Osteoblast (primary cell): Measurements from ENCODE around the gene DPP10. TPM values are rescaled to one million over a fixed set of nuclear protein-coding genes. Genes with fewer than 3 reads are reported as not detected.

ENCODE experiments used
- DNase-seq: peaks from one replicate; pipeline ENCODE4 v3.0.0; 2011; ENCODE audit warnings: low spot score, mixed read lengths; ENCODE audit not compliant: insufficient read length; ENCODE audit errors: missing footprints
- H2AFZ ChIP-seq: 2 replicates; pipeline ENCODE4 v1.6.0; 2011; ENCODE audit warnings: mild to moderate bottlenecking, low read length
- H3K27ac ChIP-seq: 2 replicates; pipeline ENCODE4 v1.5.1; 2011; ENCODE audit warnings: mild to moderate bottlenecking, low read depth, low read length, moderate library complexity
- H3K27me3 ChIP-seq: 2 replicates; pipeline ENCODE4 v1.6.0; 2012; ENCODE audit warnings: mild to moderate bottlenecking, control low read depth, inconsistent platforms, low read length, moderate library complexity; ENCODE audit not compliant: insufficient read depth
- H3K36me3 ChIP-seq: 2 replicates; pipeline ENCODE4 v1.5.1; 2011; ENCODE audit warnings: mild to moderate bottlenecking, low read length, control low read depth, moderate library complexity; ENCODE audit not compliant: insufficient read depth
- H3K4me1 ChIP-seq: 2 replicates; pipeline ENCODE4 v1.5.1; 2011; ENCODE audit warnings: mild to moderate bottlenecking, low read length, control low read depth, moderate library complexity; ENCODE audit not compliant: insufficient read depth
- H3K4me2 ChIP-seq: 2 replicates; pipeline ENCODE4 v1.6.0; 2011; ENCODE audit warnings: mild to moderate bottlenecking, low read length; ENCODE audit not compliant: insufficient read depth
- H3K4me3 ChIP-seq: fragments of 200-600 bp; sonication (generic); 3 replicates; pipeline ENCODE4 v1.5.1; 2012; ENCODE audit warnings: mild to moderate bottlenecking, low read length, inconsistent platforms; ENCODE audit not compliant: insufficient read depth
- H3K79me2 ChIP-seq: 2 replicates; pipeline ENCODE4 v1.6.0; 2012; ENCODE audit warnings: mild to moderate bottlenecking, low read length, control low read depth, inconsistent platforms; ENCODE audit not compliant: insufficient read depth
- H3K9me3 ChIP-seq: 2 replicates; pipeline ENCODE4 v1.5.1; 2011; ENCODE audit warnings: low read depth, low read length, control low read depth
- H4K20me1 ChIP-seq: 2 replicates; pipeline ENCODE4 v1.6.0; 2012; ENCODE audit warnings: mild to moderate bottlenecking, low read length, control low read depth; ENCODE audit not compliant: insufficient read depth
- total RNA-seq: library from RNA; depleted of rRNA; stranded (reverse); fragments of >200 nt; gene quantifications from 2 replicates; pipeline ENCODE4 v1.2.3, GENCODE V29; 2012
- TF ChIP-seq, protein P1 (sequence below): IDR thresholded peaks from 2 replicates; pipeline ENCODE4 v1.5.1; 2011; ENCODE audit warnings: mild to moderate bottlenecking, low read depth, low read length, moderate library complexity; ENCODE audit errors: extremely low read depth

The DPP10 gene
- total RNA-seq, 1 donor: not detected

DNA sequence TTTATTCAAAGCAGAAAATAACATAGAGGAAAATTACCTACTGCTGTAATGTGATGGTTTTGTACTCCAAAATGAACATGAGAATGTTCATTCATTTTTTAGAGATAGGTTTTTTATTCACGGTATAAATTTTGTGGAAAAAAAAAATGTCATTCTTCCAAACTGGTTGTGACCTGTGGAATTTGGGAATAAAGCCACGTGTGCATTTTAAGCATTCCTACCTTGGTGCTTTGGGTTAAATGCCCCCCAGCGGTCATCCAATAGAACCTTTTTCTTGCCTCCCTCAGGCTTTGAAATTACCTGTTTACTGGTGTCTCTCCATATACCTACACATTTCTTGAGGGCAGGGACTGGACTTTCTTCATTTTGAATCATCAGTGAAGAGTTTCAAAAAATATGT lies 740.7 kb downstream of the DPP10 start:
- no peaks in the 10 kb centered on the region for H3K9me3 ChIP-seq
- DNase-seq: no peak
- TF ChIP-seq, protein P1, sequence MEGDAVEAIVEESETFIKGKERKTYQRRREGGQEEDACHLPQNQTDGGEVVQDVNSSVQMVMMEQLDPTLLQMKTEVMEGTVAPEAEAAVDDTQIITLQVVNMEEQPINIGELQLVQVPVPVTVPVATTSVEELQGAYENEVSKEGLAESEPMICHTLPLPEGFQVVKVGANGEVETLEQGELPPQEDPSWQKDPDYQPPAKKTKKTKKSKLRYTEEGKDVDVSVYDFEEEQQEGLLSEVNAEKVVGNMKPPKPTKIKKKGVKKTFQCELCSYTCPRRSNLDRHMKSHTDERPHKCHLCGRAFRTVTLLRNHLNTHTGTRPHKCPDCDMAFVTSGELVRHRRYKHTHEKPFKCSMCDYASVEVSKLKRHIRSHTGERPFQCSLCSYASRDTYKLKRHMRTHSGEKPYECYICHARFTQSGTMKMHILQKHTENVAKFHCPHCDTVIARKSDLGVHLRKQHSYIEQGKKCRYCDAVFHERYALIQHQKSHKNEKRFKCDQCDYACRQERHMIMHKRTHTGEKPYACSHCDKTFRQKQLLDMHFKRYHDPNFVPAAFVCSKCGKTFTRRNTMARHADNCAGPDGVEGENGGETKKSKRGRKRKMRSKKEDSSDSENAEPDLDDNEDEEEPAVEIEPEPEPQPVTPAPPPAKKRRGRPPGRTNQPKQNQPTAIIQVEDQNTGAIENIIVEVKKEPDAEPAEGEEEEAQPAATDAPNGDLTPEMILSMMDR: no peak
- H3K4me1 ChIP-seq: no peaks in the 10 kb centered on the region
- H3K4me2 ChIP-seq: no peak overlapping the region
- no peaks in the 10 kb centered on the region for H3K79me2 ChIP-seq
- H3K4me3 ChIP-seq: no peak overlapping the region
- H3K27me3 ChIP-seq: no peaks in the 10 kb centered on the region
- no peak overlapping the region for H3K27ac ChIP-seq
- H4K20me1 ChIP-seq: no peaks in the 10 kb centered on the region
- no peak overlapping the region for H2AFZ ChIP-seq
- H3K36me3 ChIP-seq: no peaks in the 10 kb centered on the region

DNA sequence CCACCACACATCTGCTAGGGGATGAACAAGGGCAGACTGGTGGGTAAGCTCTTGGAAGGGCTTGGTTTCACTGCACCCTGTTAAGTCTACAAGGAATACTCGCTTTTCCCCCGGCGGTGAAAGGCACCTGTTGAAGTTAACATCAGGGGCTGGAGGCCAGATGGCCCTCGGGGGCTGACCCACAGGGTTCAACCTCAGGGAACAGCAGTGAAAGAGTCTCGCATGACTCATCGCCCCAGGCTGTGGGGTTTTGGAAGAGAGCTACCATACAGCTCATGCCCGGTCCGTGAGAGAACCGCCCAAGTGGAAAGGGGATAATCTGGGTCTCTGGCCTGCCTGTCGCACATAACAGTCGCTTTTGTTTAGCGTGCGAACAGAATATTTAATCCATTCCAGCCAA lies 748.0 kb downstream of the DPP10 start:
- Histone ChIP-seq H3K9me3 (no peaks in the 10 kb centered on the region), H3K27me3 (no peaks in the 10 kb centered on the region), H2AFZ (no peak overlapping the region), H3K27ac (no peak overlapping the region), H4K20me1 (no peaks in the 10 kb centered on the region), H3K79me2 (no peaks in the 10 kb centered on the region), H3K4me1 (no peaks in the 10 kb centered on the region), H3K36me3 (no peaks in the 10 kb centered on the region), H3K4me2 (no peak overlapping the region), H3K4me3 (no peak overlapping the region)
- DNase-seq: no peak
- TF ChIP-seq, protein P1: no peak

DNA sequence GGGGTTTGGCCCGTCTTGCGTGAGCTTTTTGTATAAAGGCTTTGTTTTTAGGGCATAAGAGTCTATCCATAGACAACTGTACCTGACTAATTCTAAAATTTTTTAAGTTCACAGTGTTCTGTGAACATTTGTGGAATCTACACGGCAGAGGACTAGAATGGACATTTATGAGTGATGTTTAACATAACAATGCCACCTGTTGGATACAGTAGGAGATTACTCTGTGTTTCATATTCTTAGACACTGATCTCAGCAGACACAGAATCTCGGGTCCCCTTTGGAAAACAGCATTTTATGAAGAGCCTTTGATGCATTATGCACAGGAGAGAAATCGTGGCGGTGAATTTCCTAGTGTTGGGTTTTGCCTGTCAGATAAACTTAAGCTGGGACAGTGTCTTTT lies 752.2 kb downstream of the DPP10 start:
- Histone ChIP-seq H3K36me3 (no peaks in the 10 kb centered on the region), H3K79me2 (no peaks in the 10 kb centered on the region), H3K9me3 (no peaks in the 10 kb centered on the region), H3K27me3 (no peaks in the 10 kb centered on the region), H3K27ac (no peak overlapping the region), H3K4me1 (no peaks in the 10 kb centered on the region), H2AFZ (no peak overlapping the region), H3K4me3 (no peak overlapping the region), H4K20me1 (no peaks in the 10 kb centered on the region), H3K4me2 (no peak overlapping the region)
- TF ChIP-seq, protein P1: no peak
- no peak for DNase-seq

DNA sequence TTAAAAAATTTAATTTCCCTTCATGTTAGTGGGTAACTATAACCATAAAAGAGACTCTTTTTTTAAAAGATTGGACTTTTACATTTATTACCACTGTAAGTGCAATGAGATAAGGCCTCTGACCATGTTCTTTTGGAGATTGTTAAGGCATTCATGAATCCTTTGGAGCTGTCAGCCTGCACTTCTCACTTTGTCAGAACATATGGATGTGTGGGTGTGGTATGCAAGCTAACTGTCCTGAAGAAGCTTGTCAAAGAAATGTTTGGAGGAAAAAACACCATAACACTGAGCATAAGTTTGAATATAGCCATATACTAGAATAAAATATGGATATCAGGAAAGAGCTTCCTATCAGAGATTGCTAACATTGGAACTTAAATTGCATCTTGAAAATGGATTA lies 754.1 kb downstream of the DPP10 start:
- Histone ChIP-seq H3K27me3 (no peaks in the 10 kb centered on the region), H3K4me1 (no peaks in the 10 kb centered on the region), H3K27ac (no peak overlapping the region), H3K4me2 (no peak overlapping the region), H3K36me3 (no peaks in the 10 kb centered on the region), H3K9me3 (no peaks in the 10 kb centered on the region), H3K4me3 (no peak overlapping the region), H3K79me2 (no peaks in the 10 kb centered on the region), H2AFZ (no peak overlapping the region), H4K20me1 (no peaks in the 10 kb centered on the region)
- DNase-seq: no peak
- TF ChIP-seq, protein P1: no peak
